Measurements from ENCODE around the gene TUBA1B. TPM values are rescaled to one million over a fixed set of nuclear protein-coding genes. Genes with fewer than 3 reads are reported as not detected.
"Not testable (repeated sequence)": the region's sequence is repeated elsewhere in the genome, so short reads cannot be mapped to it uniquely, and the experiment has no call there.

TUBA1B gene
- total RNA-seq, 3 donors from 2014 or later: 329 to 646 (median 567) TPM

DNA sequence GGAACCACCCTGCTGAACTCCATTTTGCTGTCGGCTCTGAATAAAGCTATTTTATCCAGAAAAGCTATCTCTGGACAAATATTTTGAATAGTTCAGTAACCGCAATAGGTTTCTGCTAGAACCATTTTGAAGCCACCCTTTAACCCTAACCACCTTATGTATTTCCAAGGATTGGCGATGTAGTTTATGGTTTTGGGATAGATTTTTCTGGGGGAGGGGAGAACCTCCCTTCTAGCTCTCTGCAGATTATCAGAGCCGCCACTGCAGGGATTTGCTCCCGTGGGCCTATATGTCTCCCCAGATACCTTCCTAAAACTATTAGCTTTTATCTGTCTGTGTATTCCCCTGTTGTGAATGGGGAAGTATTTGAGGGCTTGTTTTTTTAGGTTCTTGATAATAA is 1.8 kb upstream of the TUBA1B start:
- no peak for DNase-seq (ENCODE audit: low spot score in 2 of 2)
- peak overlapping the region in 2 of 3 donors; percentile 7 to 100 for H3K4me3 ChIP-seq
- TF ChIP-seq POLR2AphosphoS5 (IDR thresholded peaks at IDR 0.05): no peak
- TF ChIP-seq POLR2A (IDR thresholded peaks at IDR 0.05): no peak
- TF ChIP-seq, protein P1, sequence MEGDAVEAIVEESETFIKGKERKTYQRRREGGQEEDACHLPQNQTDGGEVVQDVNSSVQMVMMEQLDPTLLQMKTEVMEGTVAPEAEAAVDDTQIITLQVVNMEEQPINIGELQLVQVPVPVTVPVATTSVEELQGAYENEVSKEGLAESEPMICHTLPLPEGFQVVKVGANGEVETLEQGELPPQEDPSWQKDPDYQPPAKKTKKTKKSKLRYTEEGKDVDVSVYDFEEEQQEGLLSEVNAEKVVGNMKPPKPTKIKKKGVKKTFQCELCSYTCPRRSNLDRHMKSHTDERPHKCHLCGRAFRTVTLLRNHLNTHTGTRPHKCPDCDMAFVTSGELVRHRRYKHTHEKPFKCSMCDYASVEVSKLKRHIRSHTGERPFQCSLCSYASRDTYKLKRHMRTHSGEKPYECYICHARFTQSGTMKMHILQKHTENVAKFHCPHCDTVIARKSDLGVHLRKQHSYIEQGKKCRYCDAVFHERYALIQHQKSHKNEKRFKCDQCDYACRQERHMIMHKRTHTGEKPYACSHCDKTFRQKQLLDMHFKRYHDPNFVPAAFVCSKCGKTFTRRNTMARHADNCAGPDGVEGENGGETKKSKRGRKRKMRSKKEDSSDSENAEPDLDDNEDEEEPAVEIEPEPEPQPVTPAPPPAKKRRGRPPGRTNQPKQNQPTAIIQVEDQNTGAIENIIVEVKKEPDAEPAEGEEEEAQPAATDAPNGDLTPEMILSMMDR (IDR thresholded peaks at IDR 0.05): no peak
- peaks cover 5 to 9% of the 10 kb centered on the region in 2 donors for H3K4me1 ChIP-seq
- no peaks in the 10 kb centered on the region for H3K27me3 ChIP-seq
- no peaks in the 10 kb centered on the region for H3K36me3 ChIP-seq
- H3K9me3 ChIP-seq: no peaks in the 10 kb centered on the region
- intact Hi-C loops (cut with DNase I; ENCODE audit: low total_unique reads): no loop called here
- H3K27ac ChIP-seq: peak overlapping the region; percentile 98 to 100

DNA sequence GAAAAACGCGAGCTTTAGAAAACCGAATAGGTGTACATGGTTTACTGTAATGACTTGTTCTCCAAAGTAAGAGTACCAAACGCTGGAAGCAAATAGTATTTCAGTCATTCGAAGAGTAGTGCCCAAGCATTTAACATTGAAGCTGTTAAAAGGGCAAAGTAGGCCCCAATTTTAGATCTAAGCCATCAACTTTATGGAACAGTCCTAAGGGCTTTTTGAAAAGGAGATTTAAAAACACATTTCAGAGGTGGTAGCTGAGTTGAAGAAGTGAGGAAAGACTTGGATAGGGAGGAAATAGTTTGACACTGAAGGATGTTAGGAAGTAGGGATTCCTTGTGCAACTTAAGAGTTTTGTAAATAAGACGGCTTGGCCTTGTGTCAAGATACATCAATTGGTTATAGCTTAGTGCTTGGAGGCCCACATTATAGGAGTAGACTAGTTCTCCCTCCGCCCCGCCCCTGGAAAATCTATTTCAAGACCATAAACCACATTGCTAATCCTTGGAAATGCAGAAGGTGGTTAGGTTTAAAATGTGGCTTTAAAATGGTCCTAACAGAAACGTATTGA is 783 bp upstream of the TUBA1B start:
- no peak for TF ChIP-seq POLR2A (IDR thresholded peaks at IDR 0.05)
- TF ChIP-seq, protein P1 (IDR thresholded peaks at IDR 0.05): no peak
- TF ChIP-seq POLR2AphosphoS5 (IDR thresholded peaks at IDR 0.05): no peak
- intact Hi-C loops (cut with DNase I; ENCODE audit: low total_unique reads): loop anchor here (2.0 kb wide), 1 partner anchor 103 kb away; no protein-coding TSS in a partner anchor

DNA sequence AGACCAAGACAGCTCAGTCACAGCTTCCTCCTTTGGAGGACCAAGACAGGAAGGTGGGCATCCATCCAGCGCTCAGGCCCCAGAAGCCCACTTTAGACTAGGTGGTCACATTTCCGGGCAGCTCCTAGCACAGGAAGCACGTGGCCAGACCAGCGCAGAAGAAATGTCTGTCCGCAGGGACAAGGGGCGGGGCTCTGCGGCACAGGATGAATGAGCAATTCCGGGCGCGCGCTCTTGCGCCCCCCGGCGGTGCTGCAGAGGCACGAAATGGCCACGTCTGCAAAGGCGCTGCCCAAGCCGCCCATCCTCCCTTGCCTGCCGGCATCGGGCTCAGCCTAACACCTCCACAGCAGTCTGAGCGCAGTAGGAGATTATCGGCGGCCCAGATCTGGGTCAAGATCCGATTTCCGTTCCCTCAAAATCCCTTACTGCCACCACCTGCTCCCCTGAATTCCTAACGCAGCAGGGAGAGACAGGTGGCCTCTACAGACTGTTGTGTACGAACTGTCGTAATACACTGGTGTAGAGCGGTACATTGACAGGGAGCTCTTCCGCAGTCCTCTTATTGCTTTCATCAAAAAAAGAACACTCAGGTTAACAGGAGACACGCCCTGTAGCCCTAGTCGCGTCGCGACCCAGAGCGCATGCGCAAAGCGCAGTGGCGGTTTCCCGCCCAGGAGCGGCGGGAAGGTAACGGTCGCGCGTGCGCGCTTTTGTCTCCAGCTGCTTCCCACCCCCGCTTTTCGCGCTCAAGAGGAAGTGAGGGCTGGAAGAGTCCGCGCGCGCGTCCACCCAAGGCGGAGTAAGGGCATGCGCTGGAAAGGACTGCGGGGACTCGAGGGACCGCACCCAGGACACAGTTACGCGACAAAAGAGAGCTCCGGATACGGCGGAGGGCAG is 794 bp downstream of the TUBA1B start:
- Histone ChIP-seq H3K4me3 (peak overlapping the region; percentile 96 to 100 (median 97)), H3K36me3 (no peaks in the 10 kb centered on the region), H3K27me3 (no peaks in the 10 kb centered on the region), H3K9me3 (no peaks in the 10 kb centered on the region), H3K4me1 (peaks cover 5 to 9% of the 10 kb centered on the region in 2 donors), H3K27ac (peak overlapping the region; percentile 98 to 100)
- intact Hi-C loops (cut with DNase I; ENCODE audit: low total_unique reads): loop anchor here (2.0 kb wide), 1 partner anchor 104 kb away; no protein-coding TSS in a partner anchor
- peak; percentile 85 to 89 for DNase-seq (ENCODE audit: low spot score in 2 of 2)
- TF ChIP-seq POLR2AphosphoS5 (IDR thresholded peaks at IDR 0.05) (peak; percentile 21 to 81 (median 46)), POLR2A (IDR thresholded peaks at IDR 0.05) (no peak)
- TF ChIP-seq, protein P1 (IDR thresholded peaks at IDR 0.05): peak; percentile 77 to 80 (median 79)

More for the DNA sequence above, 783 bp upstream of the TUBA1B start:
- Histone ChIP-seq H3K27me3 (no peaks in the 10 kb centered on the region), H3K27ac (peak overlapping the region; percentile 98 to 100), H3K9me3 (no peaks in the 10 kb centered on the region), H3K4me1 (peaks cover 5 to 9% of the 10 kb centered on the region in 2 donors), H3K4me3 (peak overlapping the region; percentile 96 to 100 (median 97)), H3K36me3 (no peaks in the 10 kb centered on the region)
- DNase-seq (ENCODE audit: low spot score in 2 of 2): no peak

DNA sequence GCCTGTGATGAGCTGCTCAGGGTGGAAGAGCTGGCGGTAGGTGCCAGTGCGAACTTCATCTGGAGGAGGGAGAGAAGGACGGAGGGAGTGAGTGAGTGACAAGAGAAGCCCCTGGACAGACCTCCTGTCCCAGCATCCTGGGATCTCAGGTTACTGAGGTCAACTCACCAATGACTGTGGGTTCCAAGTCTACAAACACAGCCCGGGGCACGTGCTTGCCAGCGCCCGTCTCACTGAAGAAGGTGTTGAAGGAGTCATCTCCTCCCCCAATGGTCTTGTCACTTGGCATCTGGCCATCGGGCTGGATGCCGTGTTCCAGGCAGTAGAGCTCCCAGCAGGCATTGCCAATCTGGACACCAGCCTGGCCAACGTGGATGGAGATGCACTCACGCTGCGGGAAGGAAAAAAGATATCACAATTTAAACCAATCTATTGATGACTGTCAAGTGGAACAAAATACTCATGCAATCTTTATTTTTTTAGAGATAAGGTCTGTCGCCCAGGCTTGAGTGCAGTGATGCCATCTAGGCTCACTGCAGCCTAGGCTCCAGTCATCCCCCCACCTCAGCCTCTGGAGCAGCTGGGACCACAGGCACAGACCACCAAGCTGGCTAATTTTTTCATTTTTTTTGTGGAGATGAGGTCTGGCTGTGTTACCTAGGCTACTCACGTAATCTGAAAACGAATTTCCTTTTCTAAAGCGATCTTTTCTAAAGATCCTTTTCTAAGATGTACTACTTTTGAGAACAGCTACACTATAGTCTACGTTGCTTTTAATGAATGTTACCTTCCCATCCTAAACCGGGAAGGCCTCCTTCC is 1.7 kb downstream of the TUBA1B start:
- H3K36me3 ChIP-seq: no peaks in the 10 kb centered on the region
- TF ChIP-seq POLR2A (IDR thresholded peaks at IDR 0.05) (no peak), POLR2AphosphoS5 (IDR thresholded peaks at IDR 0.05) (no peak)
- TF ChIP-seq, protein P1 (IDR thresholded peaks at IDR 0.05): no peak
- H3K27me3 ChIP-seq: no peaks in the 10 kb centered on the region
- intact Hi-C loops (cut with DNase I; ENCODE audit: low total_unique reads): loop anchor here (2.0 kb wide), 1 partner anchor 105 kb away; no protein-coding TSS in a partner anchor
- H3K4me1 ChIP-seq: peaks cover 5 to 9% of the 10 kb centered on the region in 2 donors
- H3K9me3 ChIP-seq: no peaks in the 10 kb centered on the region
- H3K27ac ChIP-seq: peak overlapping the region; percentile 98 to 100
- peak overlapping the region; percentile 96 to 100 (median 97) for H3K4me3 ChIP-seq
- no peak for DNase-seq (ENCODE audit: low spot score in 2 of 2)

DNA sequence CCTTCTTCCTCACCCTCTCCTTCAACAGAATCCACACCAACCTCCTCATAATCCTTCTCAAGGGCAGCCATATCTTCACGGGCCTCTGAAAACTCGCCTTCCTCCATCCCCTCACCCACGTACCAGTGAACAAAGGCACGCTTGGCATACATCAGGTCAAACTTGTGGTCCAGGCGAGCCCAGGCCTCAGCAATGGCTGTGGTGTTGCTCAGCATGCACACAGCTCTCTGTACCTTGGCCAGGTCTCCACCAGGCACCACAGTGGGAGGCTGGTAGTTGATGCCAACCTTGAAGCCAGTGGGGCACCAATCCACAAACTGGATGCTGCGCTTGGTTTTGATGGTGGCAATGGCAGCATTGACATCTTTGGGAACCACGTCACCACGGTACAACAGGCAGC is 3.2 kb downstream of the TUBA1B start:
- intact Hi-C loops (cut with DNase I; ENCODE audit: low total_unique reads); H3K9me3 ChIP-seq; H3K27ac ChIP-seq; H3K4me1 ChIP-seq; H3K4me3 ChIP-seq; H3K27me3 ChIP-seq; H3K36me3 ChIP-seq; DNase-seq (ENCODE audit: low spot score in 2 of 2): not testable (repeated sequence)

Data from breast epithelium (tissue), 4 donors.